K562 treated with DMSO at 1 percent for 24 hours (cell line): Measurements from ENCODE around the gene TRIM3. TPM values are rescaled to one million over a fixed set of nuclear protein-coding genes. Genes with fewer than 3 reads are reported as not detected.

Experiments
- total RNA-seq: library from RNA; unstranded; fragments of 300-600 nt; gene quantifications from 2 replicates; pipeline ENCODE4 v1.2.3, GENCODE V29; 2022; ENCODE audit warnings: low read depth; ENCODE audit not compliant: insufficient read depth

The TRIM3 gene
- 12.3 and 29.1 TPM in 2 replicates for total RNA-seq

DNA sequence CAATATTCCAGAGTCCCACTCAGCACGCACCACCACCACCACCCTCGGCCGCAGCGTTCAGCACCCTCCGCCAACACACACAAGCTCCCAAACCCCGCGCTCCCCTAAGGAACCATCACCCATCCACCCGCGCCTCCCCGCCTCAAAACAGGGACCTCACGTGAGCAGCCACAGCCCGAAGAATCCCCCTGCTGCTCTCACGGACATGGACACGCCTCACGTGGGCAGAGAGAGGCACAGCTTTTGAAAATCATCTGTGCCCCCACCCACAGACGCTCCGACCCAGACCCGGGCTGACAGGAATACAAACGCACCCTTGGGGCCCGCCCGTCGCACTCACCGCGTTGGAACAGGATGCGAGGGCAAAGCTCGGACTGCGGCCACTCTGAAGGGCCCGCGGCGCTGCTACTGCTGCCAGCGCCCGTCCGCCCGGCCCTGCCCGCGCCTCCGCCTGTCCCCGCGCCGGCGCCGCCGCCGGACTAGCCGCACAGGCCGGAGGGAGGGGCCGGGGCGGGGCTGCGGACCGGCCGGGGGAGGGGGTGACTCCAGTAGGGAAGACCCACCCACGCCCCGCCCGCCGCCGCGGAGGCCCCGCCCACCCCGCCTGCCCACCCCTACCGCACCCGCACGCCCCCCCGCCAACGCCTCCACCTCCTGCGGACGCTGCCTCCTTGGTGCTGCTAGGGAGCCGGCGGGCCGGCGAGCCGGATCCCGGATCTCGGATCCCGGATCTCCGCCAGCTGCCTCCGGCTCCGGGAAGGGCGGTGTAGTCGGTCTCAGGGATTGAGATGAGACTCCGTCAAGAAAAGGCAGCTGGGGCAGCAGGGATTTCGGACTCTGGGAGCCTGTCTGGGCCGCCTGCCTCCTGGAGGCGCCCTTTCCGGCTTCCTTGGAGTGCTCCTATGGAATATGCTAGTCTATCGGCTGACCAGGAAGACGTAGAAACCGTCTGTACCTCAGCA lies at the start of gene TRIM3:
Gene TRIM3 (minus strand): TSS at position 491 of the 962 bp plus-strand sequence. CDS start 8,246 bp downstream, outside the sequence.

DNA sequence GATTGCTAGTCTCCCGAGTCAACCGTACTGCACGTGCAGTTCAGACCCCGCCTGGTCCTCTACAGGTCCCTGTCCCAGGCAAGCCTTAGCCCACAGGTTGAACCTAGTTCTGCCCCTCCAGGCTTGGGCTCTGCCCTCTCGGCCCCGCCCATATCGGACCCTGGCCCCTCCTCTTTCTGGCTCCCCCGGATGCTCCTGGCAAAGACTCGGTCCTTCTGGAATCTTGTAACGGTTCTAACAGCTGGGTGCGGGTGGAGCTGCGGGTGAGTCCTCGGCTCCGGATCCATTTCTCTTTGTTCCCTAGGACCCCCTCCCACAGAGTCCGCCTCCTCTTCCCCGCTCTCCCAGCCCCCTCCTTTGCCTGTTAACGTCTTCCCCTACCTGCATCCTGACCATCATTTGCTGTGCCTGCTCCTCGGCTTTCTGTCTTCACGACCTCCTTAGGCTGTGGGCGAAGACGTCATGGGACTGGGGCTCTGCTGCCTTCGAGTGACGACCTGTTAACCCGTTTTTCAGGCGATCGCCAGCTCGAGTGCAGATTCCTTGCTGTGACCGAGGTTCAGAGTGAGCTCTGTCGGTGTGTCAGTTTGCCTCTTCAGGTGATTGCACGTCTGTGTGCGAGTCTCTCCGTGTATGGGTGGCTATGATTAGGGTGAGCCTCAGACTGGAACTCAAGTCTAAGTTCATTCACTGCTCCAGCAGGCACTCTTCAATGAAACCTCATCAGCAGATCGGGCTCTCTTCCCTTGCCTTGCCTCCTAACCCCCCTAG lies 23.5 kb upstream of the TRIM3 start, which contains the start of gene DNHD1:
Gene DNHD1 (plus strand): TSS at position 212 of the 771 bp plus-strand sequence. CDS start 936 bp downstream, outside the sequence.

GRCh38 chr11:6481012-6481923 lies 7.5 kb upstream of the TRIM3 start, which contains the start of the genes ARFIP2 and TIMM10B:
Gene ARFIP2, minus strand, starts transcription at chr11:6481331. Its CDS starts 910 bp downstream, at chr11:6480421.
Gene TIMM10B, plus strand, starts transcription at chr11:6481501. Its CDS starts 16 bp downstream, at chr11:6481517.

DNA sequence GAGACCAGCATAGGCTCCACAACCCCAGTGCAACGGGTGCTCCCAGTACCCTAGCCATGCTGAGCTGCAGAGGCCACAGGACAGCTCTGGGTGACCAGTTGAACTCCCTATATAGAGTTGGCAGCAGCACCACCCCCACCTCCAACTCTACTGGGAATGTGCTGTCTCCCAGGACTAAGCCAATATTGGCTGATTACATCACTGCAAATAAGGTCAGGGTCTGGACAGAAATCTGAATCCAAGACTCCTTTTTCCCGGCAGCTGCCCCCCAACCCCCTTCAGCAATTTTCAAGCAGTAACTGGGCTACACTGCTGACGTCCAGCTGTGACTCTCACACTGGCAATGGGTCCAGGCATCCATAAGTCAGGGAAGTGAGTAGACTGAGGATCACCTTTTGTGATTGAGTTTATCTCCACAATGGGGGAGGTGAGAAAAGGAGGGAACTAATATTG lies 32.8 kb downstream of the TRIM3 start, which contains the start of gene HPX:
Gene HPX (minus strand): TSS at position 82 of the 453 bp plus-strand sequence. CDS start 24 bp downstream, at position 58.

DNA sequence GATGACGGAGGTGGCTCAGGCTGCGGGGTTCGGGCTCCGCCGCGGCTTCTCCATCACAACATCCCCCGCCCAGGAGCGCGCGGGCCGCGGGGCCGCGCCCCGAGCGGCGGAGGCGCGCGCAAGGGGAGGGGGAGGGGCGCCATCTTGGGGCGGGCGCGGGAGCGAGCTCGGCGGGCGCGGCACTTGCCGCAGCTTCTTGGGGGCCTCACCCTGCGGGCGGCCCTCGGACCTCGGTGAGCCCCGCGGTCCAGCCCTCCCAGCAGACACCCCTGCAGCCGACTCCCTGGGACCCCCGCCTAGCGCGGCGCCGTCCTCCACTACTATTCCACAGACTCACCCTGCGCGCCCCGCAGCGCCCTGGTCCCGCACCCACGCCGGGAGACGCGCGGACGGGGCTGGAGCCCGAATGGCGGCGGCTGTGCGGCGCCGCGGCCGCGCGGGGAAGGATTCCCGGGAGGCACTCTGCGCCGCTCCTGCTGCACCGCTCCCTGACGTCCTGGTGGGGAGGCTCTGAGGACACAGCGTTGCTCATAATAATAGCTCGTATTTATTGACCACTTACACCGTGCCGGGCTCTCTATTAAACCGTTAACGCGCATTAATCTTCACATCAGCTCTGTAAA lies 54.6 kb downstream of the TRIM3 start, which contains the start of gene APBB1:
Gene APBB1 (minus strand): TSS at position 86 of the 623 bp plus-strand sequence. CDS start 7,747 bp downstream, outside the sequence.

Other genes with a start within 250 kb of the TRIM3 start
- 19.6 and 22.2 TPM in 2 replicates for gene FHIP1B, start 239.3 kb downstream of the TRIM3 start, total RNA-seq
- gene CNGA4, start 234.9 kb downstream of the TRIM3 start, total RNA-seq: not detected in 2 replicates
- not detected in 2 replicates for gene CCKBR, start 214.1 kb downstream of the TRIM3 start, total RNA-seq
- not detected in 2 replicates for gene CAVIN3, start 153.4 kb downstream of the TRIM3 start, total RNA-seq
- gene SMPD1, start 83.5 kb downstream of the TRIM3 start, total RNA-seq: 47.6 and 53.9 TPM in 2 replicates
- gene APBB1, start 54.8 kb downstream of the TRIM3 start, total RNA-seq: 3.1 and 3.4 TPM in 2 replicates
- gene HPX, start 33.0 kb downstream of the TRIM3 start, total RNA-seq: 0.46 and 0.95 TPM in 2 replicates
- 35.2 and 39.9 TPM in 2 replicates for gene ARFIP2, start 7.4 kb upstream of the TRIM3 start, total RNA-seq
- 20.0 and 20.9 TPM in 2 replicates for gene TIMM10B, start 7.6 kb upstream of the TRIM3 start, total RNA-seq
- 7.8 and 10.4 TPM in 2 replicates for gene DNHD1, start 23.3 kb upstream of the TRIM3 start, total RNA-seq
- gene RRP8, start 129.7 kb upstream of the TRIM3 start, total RNA-seq: 13.6 and 16.1 TPM in 2 replicates
- gene ILK, start 129.8 kb upstream of the TRIM3 start, total RNA-seq: 119 and 121 TPM in 2 replicates
- gene TAF10, start 138.3 kb upstream of the TRIM3 start, total RNA-seq: 114 and 115 TPM in 2 replicates
- 117 and 119 TPM in 2 replicates for gene TPP1, start 145.5 kb upstream of the TRIM3 start, total RNA-seq
- gene DCHS1, start 181.9 kb upstream of the TRIM3 start, total RNA-seq: 0.49 and 0.64 TPM in 2 replicates
- 54.0 and 59.4 TPM in 2 replicates for gene MRPL17, start 209.4 kb upstream of the TRIM3 start, total RNA-seq